ENCODE measurements around the gene CASTOR1.

Gene CASTOR1

DNA sequence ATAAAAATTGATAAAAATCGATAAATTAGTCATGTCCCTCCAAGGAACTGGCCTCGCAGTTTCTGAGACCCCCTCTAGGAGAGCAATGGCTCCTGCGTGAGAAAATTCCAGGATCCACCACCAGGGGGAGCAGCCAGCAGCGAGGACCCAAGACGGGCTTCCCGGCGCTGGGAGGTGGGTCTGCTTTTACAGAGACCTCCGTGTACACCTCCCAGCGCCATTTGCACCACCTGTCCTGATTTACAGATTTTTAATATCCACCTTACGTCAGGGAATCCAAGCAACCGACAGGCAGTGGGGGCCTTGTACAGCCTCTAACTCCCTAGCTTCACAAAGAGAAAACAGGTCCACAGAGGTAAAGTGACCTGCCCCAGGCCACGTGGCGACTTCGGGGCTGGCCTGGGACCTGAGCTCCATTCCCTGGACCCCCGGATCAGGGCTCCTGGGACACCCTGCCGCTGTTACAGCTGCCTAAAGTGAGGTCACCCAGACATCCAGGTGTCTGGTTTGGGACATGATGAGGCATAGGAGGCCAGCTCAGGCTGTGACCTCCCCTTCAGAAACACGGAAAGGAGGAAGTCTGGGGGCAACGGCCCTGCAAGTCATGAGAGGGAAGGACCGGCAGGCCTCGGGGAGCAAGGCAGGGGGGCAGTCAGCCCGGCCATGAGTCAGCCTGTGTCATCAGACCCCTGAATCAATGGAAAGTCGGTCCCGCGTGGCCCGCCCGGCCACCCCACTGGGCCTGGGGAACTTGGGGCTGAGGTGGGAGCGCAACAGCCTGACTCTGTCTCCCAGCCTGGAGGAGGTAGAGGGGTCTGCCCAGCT, 26.2 kb downstream of the CASTOR1 start:
- peak; percentile 89 to 90 for DNase-seq

DNA sequence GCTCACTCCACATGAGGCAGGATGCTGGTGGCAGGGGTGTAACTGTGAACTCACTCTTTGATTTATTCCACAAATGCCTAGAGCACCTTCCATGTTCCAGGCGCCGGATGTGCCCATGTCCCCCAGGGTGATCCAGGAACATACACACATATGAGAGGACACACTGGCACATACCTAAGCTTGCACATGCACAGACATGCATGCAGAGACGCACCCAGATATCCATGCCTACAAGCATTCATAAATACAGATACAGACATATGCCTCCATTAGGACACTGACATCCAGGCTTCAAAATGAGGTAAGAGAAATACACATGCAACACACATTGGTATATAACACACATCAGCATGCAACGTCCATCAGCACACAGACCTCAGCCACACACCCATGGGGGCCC, 27.2 kb downstream of the CASTOR1 start:
- no peak for DNase-seq

DNA sequence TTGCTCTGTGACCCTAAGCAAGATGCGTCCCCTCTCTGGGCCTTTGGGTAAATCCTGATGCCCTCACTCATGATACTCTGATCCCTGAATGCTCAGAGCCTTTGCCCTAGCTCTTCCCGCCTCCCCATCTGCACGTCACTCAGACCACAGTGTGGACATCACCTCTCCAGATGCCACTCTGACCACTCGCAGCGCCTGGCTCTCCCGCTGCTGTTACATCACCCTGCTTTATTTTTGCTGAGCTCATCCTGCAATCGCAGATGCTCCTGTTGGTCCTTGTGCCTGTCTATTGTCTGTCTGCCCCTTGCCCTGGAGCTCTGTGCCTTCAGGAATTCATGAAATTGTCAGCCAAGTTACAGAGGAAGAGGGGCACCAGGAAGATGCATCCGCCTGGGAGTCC, 28.2 kb downstream of the CASTOR1 start:
- no peak for DNase-seq

DNA sequence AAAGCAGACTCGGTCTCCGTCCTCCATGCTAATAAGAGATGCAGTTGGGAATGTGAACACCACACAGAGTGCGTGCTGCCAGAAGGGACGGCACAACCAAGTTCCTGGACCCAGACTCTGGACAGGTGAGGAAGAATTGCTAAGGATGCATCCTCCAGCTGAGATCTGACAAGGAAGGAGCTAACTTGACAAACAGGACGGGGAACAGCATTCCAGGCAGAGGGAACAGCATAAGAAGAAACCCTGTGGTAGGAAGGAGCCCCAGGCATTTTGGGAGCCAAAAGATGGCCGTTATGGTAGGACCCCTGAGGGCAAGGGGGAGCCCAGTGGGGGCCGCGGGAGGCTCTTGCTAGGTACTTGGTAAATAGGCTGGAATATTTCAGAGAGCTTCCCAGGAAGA, 28.6 kb downstream of the CASTOR1 start:
- DNase-seq: no peak

GRCh38 chr22:30260276-30260675, 29.0 kb downstream of the CASTOR1 start:
- DNase-seq: no peak

DNA sequence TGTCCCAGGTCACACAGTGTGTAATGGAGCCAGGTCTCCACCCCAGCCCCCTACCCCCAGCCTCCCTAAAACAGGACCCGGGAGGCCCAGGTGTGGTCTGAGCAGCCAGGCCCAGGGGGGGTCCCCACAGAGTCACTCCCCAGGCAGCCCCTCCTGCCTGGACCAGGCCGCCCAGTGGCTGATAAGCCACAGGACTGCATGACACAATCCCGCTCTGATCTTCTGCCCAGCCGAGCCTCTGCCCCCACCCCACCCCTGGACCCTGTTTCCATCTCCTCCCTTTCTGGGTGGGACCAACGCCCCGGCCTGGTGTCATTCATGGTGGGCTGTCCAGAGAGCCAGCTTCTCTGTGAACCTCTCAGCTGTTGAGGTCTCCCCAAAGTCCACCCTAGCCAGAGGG, 35.0 kb downstream of the CASTOR1 start:
- no peak for DNase-seq

DNA sequence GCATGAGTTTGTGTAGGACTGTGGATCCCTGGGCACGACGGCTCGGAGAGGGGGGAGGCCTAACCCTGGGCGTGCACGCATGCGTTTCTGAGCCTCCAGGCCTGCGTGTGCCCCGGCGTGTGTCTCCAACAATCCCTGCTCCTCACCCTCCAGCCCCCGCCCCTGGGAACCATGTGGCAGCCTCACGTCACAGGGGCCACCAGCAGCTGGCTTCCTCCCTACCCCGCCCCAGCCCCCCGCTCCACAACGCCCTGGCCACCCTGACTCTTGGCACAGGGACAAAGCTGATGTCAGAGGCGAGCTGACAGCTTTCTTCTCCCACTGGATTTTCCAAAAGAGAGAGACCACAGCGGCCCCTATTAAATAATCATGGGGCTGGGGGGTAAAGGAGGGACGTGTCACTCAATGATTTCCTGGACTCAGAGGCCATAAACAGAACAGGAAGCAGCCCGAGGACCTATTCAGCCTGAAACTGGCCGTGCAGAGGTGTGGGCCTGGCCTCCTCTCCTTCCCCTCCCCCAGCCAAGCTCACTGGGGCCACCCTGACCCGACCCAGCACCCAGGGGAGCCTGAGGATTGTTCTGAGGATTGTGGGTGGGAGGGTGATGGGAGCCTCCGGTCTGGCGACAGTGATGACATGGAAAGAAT, 36.0 kb downstream of the CASTOR1 start:
- no peak for DNase-seq

GRCh38 chr22:30252411-30253204, 36.7 kb downstream of the CASTOR1 start:
- DNase-seq: no peak

DNA sequence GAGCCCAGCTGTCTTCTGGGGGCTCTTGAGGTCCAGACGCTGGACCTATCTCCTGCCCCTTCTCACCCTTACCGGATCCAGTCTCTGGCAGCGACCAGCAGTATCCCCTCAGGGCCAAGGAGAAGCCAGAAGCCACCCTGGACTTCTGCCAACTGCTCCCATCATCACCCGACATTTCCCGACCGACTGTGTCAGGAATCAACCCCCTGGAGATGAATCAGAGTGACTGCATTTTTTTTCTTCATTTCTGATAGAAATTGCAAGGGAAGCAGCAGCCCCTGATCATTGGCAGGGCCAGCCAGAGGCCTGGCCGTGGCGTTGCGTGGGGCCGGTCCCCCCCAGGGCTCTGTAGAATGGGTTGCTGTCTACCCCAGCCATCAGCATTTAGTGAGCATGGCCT, 37.6 kb downstream of the CASTOR1 start:
- no peak for DNase-seq

- peak; percentile 54 to 58 for DNase-seq
Measured at GRCh38 chr22:30250661-30251267, 38.5 kb downstream of the CASTOR1 start.

DNA sequence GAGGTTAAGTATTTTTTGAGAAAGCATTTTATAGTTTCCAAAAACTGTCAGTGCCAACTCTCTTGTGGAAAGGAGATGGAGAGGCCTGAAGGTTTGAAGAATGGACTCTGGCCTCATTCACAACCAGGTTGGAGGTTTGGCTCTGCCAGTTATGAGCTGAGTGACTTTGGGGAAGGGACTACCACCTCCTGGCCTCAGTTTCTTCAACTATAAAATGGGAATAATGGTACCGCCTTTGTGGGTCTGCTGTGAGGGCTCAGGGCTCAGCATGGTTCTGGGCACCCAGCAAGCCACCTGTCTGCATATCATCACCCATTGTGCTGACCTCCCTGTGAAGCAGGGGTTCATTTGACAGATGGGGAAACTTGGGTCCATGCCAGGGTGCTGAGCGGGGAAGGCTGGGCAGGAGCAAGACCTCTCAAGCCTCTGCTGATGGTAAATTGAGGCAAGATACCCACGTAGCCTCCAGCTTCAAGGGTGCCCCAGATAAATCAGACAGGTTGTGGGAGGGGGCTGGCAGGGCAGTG, 39.2 kb downstream of the CASTOR1 start:
- DNase-seq: no peak

GRCh38 chr22:30249049-30250038, 40.0 kb downstream of the CASTOR1 start:
- DNase-seq: no peak

- DNase-seq: no peak
Measured at GRCh38 chr22:30248484-30248883, 40.8 kb downstream of the CASTOR1 start.

DNA sequence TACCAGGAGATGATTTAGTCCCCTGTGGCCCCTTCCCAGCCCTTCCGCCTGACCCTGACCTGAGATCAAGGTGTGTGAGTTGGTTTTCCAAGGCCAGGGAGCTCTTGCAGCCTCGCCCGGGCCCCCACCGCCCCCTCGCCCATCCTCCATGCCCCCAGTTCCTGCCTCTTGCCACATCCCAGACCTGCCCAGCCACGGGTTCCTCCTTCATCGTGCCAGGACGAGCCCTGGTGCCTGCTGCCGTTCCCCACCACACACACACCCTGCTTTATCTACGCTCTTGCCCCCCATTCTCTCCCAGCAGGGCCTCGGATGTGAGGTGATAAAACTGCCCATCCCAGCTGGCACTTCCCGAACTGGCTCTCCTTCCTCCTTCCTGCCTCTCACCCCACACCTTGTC, 41.3 kb downstream of the CASTOR1 start:
- DNase-seq: no peak

- DNase-seq: no peak
Measured at GRCh38 chr22:30247561-30247960, 41.7 kb downstream of the CASTOR1 start.

DNA sequence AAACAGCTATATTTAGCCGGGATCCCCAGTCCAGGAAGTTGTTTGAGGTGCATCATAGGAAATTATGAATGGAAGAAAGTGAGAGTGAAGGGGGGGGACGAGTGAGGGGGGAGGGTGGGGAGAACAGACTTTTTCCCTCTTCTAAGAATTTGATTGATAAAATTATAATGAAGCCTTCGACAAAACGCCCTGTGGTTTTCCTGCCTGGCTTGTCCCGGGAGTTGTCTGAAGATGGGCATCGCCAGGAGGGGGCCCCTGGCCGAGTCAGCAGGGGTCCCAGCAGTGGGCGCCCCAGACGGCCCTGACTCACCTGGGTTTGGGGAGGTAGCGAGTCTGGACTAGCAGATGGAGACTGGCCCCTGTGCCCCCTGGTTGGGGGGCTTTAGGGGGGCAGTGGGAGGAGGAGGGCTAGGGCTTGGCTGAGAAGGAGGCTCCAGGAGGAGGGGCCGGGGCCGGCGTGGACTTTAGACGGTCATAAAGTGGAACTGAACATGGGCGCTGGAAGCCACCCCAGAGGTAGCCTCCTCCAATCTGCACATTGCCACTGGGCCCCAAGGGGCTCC, 42.4 kb downstream of the CASTOR1 start:
- DNase-seq: peak in 1 of 2 donors; percentile 50

- DNase-seq: peak; percentile 63 to 72
Measured at GRCh38 chr22:30245985-30246813, 43.1 kb downstream of the CASTOR1 start, which contains the start of gene LIF. Gene LIF, minus strand, starts transcription at chr22:30246759. Its CDS starts 64 bp downstream, at chr22:30246695.

DNA sequence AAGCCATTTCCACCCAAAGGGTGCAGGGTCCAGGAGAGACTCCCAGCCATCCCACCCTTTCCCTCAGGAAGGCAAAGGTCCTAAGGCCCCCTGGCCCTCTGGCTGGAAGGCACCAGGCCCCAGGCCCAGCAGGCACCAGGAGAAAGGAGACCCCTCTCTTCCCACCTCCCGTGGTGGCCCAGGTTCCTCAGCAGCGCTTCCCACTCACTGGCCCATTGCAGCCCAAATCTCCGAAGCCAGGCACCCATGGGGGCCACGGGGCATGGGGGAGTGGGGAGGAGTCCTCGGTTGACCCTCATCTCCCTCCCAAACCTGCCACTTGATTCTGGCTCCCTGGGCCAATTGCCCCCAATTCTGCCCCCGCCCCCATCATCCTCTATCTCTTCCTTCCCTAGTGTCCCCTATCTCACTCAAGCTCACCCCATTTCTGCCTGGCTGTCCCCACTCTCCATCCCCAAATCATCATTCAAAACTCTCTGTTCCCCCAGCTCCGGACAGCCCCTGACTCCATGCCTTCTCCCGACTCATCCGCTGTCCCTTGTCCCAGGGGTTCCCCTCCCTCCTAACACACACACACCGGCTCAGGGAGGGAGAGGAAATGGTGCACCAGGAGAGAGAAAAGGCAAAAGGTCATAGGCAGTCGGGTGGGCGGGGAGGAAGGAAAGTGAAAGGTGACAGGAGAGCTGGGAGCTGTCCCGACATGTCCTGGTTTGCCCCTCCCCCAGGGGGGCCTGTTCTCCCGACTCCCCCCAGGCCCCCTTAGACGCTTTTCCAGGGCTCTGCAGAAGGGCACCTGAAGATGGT, 43.9 kb downstream of the CASTOR1 start:
- peak; percentile 35 to 54 for DNase-seq

DNA sequence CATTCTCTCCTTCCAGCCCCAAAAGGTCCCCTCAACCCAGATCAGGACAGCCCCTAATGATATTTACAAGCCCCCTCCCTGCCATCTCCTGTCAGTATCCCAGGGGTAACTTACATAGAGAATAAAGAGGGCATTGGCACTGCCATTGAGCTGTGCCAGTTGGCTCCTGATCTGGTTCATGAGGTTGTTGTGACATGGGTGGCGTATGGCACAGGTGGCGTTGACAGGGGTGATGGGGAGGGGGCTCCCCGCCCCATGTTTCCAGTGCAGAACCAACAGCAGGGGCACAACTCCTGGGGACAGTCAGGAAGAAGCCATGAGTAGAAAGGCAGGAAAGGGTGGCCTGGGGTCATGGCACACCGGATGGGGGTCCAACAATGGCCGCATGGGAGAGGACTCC, 44.7 kb downstream of the CASTOR1 start:
- DNase-seq: no peak

All from stimulated activated CD4-positive, alpha-beta T cell treated with anti-CD3 and anti-CD28 coated beads, Interleukin-2, amount 100 ng/mL, for 24 hours (primary cell).